Measurements from ENCODE around the gene NACA2. TPM values are rescaled to one million over a fixed set of nuclear protein-coding genes. Genes with fewer than 3 reads are reported as not detected.

NACA2 gene
- total and polyA plus RNA-seq, 2 of the 13 experiments (the other 11 are each of a cell fraction or from before 2014, with no cell fraction given) = 0.21 TPM; not detected in 1

- TF ChIP-seq AFF4 (CRISPR knock-in tag; IDR thresholded peaks at IDR 0.05) (no peak), CERS6 (CRISPR knock-in tag; IDR thresholded peaks at IDR 0.05) (no peak), SIN3B (IDR thresholded peaks at IDR 0.05; ENCODE audit: low read length) (no peak), ZNF605 (CRISPR knock-in tag; IDR thresholded peaks at IDR 0.05) (0 out of 2 replicates have a peak, but pooled peaks have one; percentile 46), MAFF (IDR thresholded peaks at IDR 0.05; ENCODE audit: low read depth, low read length) (peak; percentile 51; the same call in 1 of the 2 replicates), TFAP4 (IDR thresholded peaks at IDR 0.05; ENCODE audit: borderline replicate concordance, low read depth) (peak; percentile 49; the same call in 1 of the 2 replicates), RFXAP (CRISPR knock-in tag; IDR thresholded peaks at IDR 0.05; ENCODE audit: borderline replicate concordance) (no peak), ZNF143 (CRISPR knock-in tag; IDR thresholded peaks at IDR 0.05) (no peak), REXO4 (CRISPR knock-in tag; IDR thresholded peaks at IDR 0.05; ENCODE audit: borderline replicate concordance) (no peak), ZNF17 (CRISPR knock-in tag; IDR thresholded peaks at IDR 0.05) (no peak), THAP11 (CRISPR knock-in tag; IDR thresholded peaks at IDR 0.05) (peak; percentile 47; the same call in 1 of the 2 replicates), NFATC3 (CRISPR knock-in tag; IDR thresholded peaks at IDR 0.05) (no peak), KAT8 (CRISPR knock-in tag; IDR thresholded peaks at IDR 0.05) (peak; percentile 65), ZNF276 (CRISPR knock-in tag; IDR thresholded peaks at IDR 0.05; ENCODE audit: low read depth) (no peak), GABPB1 (CRISPR knock-in tag; IDR thresholded peaks at IDR 0.05) (no peak), ZNF557 (CRISPR knock-in tag; IDR thresholded peaks at IDR 0.05) (no peak), IRF2 (CRISPR knock-in tag; IDR thresholded peaks at IDR 0.05) (0 out of 2 replicates have a peak, but pooled peaks have one; percentile 30), MBNL3 (CRISPR knock-in tag; conservative IDR thresholded peaks at IDR 0.05) (no peak), MIER3 (CRISPR knock-in tag; IDR thresholded peaks at IDR 0.05; ENCODE audit: borderline replicate concordance) (no peak; the same call in 1 of the 2 replicates), KDM6A (CRISPR knock-in tag; IDR thresholded peaks at IDR 0.05; ENCODE audit: low read depth) (peak; percentile 65), ELF4 (CRISPR knock-in tag; IDR thresholded peaks at IDR 0.05; ENCODE audit: borderline replicate concordance) (no peak), ZNF614 (CRISPR knock-in tag; IDR thresholded peaks at IDR 0.05; ENCODE audit: borderline replicate concordance) (peak; percentile 100), ZKSCAN8 (CRISPR knock-in tag; IDR thresholded peaks at IDR 0.05; ENCODE audit: borderline replicate concordance) (peak; percentile 89)
These were observed 22.6 kb downstream of the NACA2 start (continued) for GRCh38 chr17:61568219-61569072.

Measured in HepG2 (cell line).